HG02623 (cell line): Measurements from ENCODE around the gene RBM22.

ENCODE experiments used
- ATAC-seq: cut with Tn5 transposase; IDR thresholded peaks from one replicate; pipeline ENCODE4 v1.9.1; 2021; ENCODE audit warnings: moderate library complexity; ENCODE audit not compliant: unreplicated experiment

The RBM22 gene

DNA sequence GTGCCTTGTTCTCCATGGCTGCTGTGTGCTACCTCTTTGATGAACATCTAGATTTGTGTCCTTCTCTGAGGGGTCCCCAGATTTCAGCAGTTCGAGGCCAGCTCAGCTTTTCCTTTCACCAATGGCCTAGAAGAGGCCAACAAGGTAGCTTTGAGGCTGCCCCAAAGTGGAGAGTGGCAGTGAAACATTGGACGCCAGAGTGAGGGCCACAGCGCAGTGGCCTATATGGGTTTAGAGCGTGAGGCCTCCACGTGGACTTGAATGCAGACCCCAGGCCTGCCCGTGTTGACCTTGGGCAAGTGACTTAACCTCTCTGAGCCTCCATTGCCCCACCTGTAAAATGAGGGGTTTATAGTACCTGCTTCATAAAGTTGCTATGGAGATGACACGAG lies 28.0 kb downstream of the RBM22 start:
- no peak for ATAC-seq

DNA sequence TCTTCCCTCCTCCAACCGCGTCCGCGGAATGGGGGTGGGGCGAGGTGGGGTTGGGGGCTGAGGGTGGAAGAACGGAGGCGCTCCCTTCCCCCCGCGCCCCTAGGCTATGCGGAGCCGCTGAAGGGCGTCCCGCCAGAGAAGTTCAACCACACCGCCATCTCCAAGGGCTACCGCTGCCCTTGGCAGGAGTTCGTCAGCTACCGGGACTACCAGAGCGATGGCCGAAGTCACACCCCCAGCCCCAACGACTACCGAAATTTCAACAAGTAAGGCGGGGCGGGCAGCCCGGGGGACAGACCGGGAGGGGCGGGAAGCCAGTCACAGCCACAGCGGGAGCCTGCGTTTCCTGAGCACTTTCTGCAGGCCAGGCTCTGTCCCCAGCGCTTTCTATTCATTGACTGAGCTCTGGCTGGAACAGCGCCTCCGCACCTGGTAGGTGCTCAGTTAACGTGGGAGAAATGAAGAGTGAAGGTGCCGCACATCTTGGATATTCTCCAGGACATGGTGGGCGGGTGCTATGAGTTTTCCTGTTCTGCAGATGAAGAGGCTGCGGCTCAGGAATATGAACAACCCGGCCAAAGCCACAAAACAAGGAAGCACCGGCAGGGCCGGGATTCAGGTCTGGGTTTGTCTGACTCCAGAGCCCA lies 28.5 kb downstream of the RBM22 start:
- no peak for ATAC-seq

DNA sequence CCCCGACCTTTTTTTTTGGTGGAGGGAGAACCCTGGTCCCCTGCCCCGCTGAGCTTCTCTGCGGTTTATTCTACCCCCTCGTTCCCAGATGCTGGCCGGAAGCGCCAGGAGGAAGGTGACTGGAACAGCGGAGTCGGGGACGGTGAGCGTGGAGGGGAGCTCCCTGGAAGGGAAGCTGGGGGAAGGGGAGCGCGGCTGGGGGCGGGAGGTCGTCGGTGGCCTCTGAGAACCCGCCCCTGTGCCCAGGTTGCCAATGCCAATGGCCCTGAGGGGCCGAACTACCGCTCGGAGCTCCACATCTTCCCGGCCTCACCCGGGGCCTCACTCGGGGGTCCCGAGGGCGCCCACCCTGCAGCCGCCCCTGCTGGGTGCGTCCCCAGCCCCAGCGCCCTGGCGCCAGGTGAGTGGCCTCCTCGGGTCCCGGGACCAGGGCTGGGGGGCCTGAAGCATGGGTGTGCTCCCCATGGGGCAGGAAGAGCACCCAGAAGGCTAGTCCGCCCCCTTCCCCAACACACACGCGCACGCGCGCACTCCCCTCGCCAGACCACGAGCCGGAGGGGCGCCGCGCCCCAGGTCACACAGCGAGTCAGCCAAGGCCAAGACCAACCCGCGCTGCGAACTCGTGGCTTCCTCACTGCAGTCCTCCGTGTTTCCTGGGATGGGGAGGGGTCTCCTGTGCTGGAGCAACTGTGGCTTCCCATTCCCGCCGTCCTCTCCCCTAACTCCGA lies 29.2 kb downstream of the RBM22 start:
- ATAC-seq: no peak

- ATAC-seq: no peak
These were observed 29.9 kb downstream of the RBM22 start for GRCh38 chr5:150670948-150671310.

- no peak for ATAC-seq
These were observed 30.5 kb downstream of the RBM22 start for GRCh38 chr5:150670275-150670947.

DNA sequence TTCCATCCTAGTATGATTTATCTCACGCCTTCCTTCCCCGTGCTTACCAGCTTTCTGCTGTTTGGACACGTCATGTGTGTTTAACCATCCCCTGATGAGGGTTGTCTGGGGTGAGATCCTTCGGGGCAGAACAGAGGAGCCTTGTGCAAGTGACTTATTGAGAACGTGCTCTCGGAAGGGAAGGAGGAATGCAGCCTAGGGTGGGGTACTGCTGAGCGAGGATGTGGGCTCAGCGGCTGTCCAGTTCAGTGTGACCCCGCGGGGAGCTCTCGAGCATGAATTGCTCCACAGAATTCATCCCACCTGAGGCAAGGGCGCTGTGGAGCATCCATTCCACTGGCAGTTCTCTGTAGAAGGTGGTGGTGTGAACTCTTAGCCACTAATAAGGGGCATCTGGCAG lies 35.8 kb downstream of the RBM22 start:
- ATAC-seq: no peak

DNA sequence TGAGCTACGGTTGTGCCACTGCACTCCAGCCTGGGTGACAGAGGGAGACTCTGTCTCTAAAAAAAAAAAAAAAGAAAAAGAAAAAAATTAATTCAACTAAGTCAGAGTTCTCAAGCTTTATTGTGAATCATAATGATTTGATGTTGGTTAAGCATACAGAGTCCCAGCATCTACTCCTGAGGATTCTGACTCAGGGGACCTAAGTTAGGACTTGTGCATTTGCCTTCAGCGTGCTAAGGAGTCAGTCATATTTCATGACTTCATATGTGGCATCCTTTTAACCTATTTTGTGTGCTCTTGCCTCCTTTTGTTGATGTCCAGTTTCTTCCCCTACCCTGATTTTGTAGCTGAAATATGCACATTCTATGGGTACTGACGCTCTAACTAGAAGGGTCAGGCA lies 36.9 kb downstream of the RBM22 start:
- no peak for ATAC-seq

DNA sequence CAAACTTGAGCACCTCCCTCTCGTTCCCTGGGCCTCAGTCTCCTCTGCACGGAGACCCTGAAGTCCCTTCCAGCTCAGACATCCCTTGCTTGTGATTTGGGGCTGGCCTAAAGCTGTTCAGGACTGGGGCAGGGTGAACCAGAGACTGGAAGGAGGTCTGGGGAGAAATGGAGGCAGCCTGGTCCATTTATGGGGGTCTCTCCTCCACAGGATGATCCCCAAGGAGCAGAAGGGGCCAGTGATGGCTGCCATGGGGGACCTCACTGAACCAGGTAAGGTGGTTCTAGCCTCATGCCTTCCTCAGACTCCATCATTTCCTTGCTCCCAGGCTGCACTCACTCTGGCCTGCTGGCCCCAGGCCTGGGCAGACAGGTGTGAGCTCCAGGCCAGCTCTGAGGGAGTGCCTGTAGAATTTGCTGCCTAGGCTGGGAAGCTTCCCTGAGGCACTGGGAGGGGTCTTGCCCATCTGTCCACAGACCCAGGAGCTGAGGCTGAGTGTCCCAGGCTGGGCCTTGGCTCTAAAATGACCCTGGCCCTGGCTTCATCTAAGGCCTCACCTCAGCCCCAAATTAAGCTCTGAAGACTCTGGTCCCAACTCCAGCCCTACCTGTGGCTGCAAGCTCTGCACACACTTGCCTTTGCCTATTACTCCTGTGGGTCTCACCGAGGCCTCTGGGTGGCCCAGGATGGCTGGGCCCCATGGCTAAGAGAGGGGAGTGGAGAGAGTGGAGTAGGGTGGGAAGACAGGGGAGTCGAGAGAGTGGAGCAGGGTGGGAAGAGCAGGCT lies 37.9 kb downstream of the RBM22 start:
- ATAC-seq: no peak

DNA sequence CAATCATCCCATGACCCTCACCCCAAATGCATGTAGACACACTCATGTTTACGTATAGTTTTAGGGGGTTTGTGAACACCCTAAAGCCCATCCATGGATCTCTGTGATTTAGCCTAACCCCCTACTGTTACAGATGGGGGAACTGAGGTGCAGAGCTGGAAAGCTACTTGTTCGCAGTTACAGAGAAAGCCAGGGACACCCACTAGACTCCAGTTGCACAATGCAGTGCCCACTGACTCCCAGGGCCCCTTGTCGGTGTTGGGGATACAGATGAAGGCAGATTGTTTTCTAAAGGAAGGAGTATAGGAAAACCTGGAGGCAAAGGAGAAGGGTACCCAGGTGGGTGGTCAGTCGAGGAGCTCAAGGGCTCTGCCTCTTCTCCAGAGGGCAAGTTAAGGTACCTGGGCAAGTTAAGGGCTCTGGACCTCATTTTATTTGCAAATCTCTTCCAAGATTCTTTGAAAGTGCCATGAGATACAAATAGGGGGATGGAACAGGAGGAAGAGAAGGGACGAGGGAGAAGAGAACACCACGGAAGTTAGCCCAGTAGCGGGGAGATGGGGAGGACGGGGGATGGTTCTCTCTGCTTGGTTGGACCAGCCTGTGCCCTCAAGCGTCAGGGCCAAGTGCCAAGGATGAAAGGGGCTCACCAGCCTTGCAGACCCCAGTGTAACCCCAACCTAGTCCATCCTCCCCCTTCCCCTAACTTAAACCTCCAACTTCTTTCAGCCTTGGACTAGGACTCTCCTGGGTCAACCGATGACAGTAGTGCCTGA lies 38.9 kb downstream of the RBM22 start:
- ATAC-seq: no peak

- no peak for ATAC-seq
These were observed 39.8 kb downstream of the RBM22 start, which contains the start of gene MYOZ3 for GRCh38 chr5:150661086-150661485. Gene MYOZ3, plus strand, starts transcription at chr5:150661251. Its CDS starts 1,691 bp downstream, at chr5:150662942.

GRCh38 chr5:150660108-150660831 lies 40.6 kb downstream of the RBM22 start:
- ATAC-seq: no peak

- ATAC-seq: no peak
These were observed 41.3 kb downstream of the RBM22 start for GRCh38 chr5:150659360-150660107.

GRCh38 chr5:150658699-150659265 lies 42.1 kb downstream of the RBM22 start:
- ATAC-seq: no peak

DNA sequence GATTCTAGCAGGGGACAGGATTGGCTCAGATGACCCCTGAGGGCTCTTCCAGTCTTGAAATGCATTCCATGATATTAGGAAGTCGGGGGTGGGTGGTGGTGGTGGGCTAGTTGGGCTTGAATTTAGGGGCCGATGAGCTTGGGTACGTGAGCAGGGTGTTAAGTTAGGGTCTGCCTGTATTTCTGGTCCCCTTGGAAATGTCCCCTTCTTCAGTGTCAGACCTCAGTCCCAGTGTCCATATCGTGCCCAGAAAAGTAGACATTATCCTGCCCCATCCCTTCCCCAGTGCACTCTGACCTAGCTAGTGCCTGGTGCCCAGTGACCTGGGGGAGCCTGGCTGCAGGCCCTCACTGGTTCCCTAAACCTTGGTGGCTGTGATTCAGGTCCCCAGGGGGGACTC lies 42.7 kb downstream of the RBM22 start:
- no peak for ATAC-seq

GRCh38 chr5:150656191-150657132 lies 44.4 kb downstream of the RBM22 start:
- ATAC-seq: no peak

DNA sequence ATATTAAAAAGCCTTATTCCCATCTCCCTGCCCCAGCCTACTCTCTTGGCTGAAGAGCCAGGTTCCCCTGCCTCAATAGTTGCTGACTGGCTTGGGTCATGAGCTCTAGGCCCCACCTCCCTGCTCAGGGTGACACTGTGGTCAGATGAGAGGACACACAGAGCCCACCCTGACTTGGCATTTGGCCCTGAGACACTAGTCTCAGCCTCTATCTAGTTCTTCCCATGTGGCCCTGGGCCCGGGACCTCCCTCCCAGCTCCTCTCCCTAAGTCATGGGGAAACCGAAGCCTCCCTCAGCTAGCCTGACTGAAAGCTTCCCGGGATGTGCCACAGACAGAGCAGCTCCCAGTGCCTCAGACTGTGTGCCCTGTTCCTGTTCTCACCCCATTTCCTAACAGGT lies 45.6 kb downstream of the RBM22 start:
- no peak for ATAC-seq

DNA sequence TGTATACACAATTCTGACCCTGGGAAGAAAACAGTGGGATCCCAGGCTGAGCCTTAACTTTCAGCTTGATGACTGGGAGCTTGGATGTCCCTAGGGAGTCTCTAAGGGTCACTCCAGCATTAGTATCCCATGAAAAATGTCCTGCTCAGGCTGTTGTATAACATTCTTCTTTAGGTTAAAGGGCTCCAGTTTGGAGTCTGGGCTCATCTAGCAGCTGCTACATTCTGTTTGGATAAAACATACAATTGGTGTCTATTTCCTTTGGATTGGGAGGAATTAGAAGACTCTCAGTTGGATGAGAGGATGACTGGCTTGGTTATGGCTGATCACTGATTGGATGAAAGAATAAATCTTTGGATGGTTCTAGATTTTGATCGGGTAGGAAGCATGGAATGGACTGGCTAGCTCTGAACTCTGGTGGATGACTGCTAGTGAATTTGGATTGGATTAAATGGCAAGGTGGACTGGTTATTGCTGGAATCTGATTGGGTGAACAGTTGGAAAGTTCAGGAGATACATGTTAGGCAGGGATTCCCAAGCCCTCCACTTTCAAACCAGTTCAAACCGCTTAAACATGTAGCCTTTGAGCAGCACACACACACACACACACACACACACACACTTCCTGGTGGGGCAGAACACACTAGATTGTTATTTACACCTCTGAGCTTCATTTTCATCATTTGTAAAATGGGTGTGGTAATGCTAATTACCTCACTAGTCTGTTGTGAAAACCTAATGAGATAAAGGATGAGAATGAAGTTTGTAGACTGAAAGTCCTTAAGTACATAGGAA lies 46.9 kb downstream of the RBM22 start:
- no peak for ATAC-seq
